Hematopoietic multipotent progenitor cell treated with erythropoietin and hydrocortisone succinate and interleukin-3 and kit ligand, for 17 days (in vitro differentiated cells): ENCODE measurements around the gene TBC1D22A.
"Not testable (repeated sequence)": the region's sequence is repeated elsewhere in the genome, so short reads cannot be mapped to it uniquely, and the experiment has no call there.

Source experiments
- DNase-seq: peaks from one replicate; pipeline ENCODE4 v3.0.0-alpha.2; 2015; ENCODE audit warnings: low spot score

TBC1D22A gene

GRCh38 chr22:47047321-47048122 is 285.1 kb downstream of the TBC1D22A start:
- DNase-seq = no peak

- no peak for DNase-seq
Measured at GRCh38 chr22:47048123-47049077, 285.9 kb downstream of the TBC1D22A start.

GRCh38 chr22:47049078-47049624 is 286.7 kb downstream of the TBC1D22A start:
- no peak for DNase-seq

- DNase-seq = not testable (repeated sequence)
Measured at GRCh38 chr22:47049736-47050400, 287.4 kb downstream of the TBC1D22A start.

- no peak for DNase-seq
Measured at GRCh38 chr22:47050401-47051051, 288.1 kb downstream of the TBC1D22A start.

- no peak for DNase-seq
Measured at GRCh38 chr22:47051441-47052071, 289.1 kb downstream of the TBC1D22A start.

GRCh38 chr22:47052236-47053012 is 290.0 kb downstream of the TBC1D22A start:
- no peak for DNase-seq

- no peak for DNase-seq
Measured at GRCh38 chr22:47053013-47053725, 290.7 kb downstream of the TBC1D22A start.

GRCh38 chr22:47053726-47054141 is 291.3 kb downstream of the TBC1D22A start:
- no peak for DNase-seq

GRCh38 chr22:47054231-47055072 is 292.0 kb downstream of the TBC1D22A start:
- DNase-seq = no peak

GRCh38 chr22:47055073-47055355 is 292.6 kb downstream of the TBC1D22A start:
- no peak for DNase-seq

GRCh38 chr22:47055461-47055860 is 293.0 kb downstream of the TBC1D22A start:
- no peak for DNase-seq

- no peak for DNase-seq
Measured at GRCh38 chr22:47055921-47056320, 293.5 kb downstream of the TBC1D22A start.

- no peak for DNase-seq
Measured at GRCh38 chr22:47056361-47056760, 293.9 kb downstream of the TBC1D22A start.

- no peak for DNase-seq
Measured at GRCh38 chr22:47056776-47057470, 294.5 kb downstream of the TBC1D22A start.

GRCh38 chr22:47057916-47058585 is 295.6 kb downstream of the TBC1D22A start:
- DNase-seq = no peak

- DNase-seq = no peak
Measured at GRCh38 chr22:47059076-47059475, 296.6 kb downstream of the TBC1D22A start.
